SK-N-SH treated with all-trans-retinoic acid at 6 μM for 48 hours (cell line): ENCODE results near the gene TMEM69.

Experiments
- ARNTL ChIP-seq: fragments of 450-650 bp; formaldehyde crosslinking; IDR thresholded peaks from 2 replicates; pipeline ENCODE4 v1.5.0; 2020; ENCODE audit warnings: low read depth, mild to moderate bottlenecking, moderate library complexity, borderline replicate concordance
- BACH2 ChIP-seq: fragments of 250-450 bp; sonication (Bioruptor Pico); IDR thresholded peaks from 2 replicates; pipeline ENCODE4 v1.9.0; 2021; ENCODE audit warnings: mild to moderate bottlenecking, borderline replicate concordance
- ESRRG ChIP-seq: fragments of 250-450 bp; sonication (Bioruptor Pico); IDR thresholded peaks from 2 replicates; pipeline ENCODE4 v1.6.1; 2021; ENCODE audit warnings: mild to moderate bottlenecking
- GLIS3 ChIP-seq: fragments of 250-450 bp; sonication (Bioruptor Pico); IDR thresholded peaks from 2 replicates; pipeline ENCODE4 v1.5.0; 2020; ENCODE audit warnings: mild to moderate bottlenecking, moderate library complexity
- PPARA ChIP-seq: fragments of 250-450 bp; sonication (Bioruptor Pico); IDR thresholded peaks from 2 replicates; pipeline ENCODE4 v1.5.0; 2020; ENCODE audit warnings: mild to moderate bottlenecking, borderline replicate concordance
- ZNF565 ChIP-seq: fragments of 450-650 bp; formaldehyde crosslinking; conservative IDR thresholded peaks from 2 replicates; pipeline ENCODE4 v1.5.0; 2020; ENCODE audit warnings: low read depth, mild to moderate bottlenecking, moderate library complexity
- TF ChIP-seq, protein P1 (sequence below): fragments of 250-450 bp; sonication (Bioruptor Pico); IDR thresholded peaks from 2 replicates; pipeline ENCODE4 v1.8.0; 2020; ENCODE audit warnings: mild to moderate bottlenecking, moderate library complexity, borderline replicate concordance
- TF ChIP-seq, protein P2 (sequence below): fragments of 250-450 bp; sonication (Bioruptor Pico); IDR thresholded peaks from 2 replicates; pipeline ENCODE4 v1.8.0; 2021; ENCODE audit warnings: low read depth, mild to moderate bottlenecking, moderate library complexity, borderline replicate concordance

DNA sequence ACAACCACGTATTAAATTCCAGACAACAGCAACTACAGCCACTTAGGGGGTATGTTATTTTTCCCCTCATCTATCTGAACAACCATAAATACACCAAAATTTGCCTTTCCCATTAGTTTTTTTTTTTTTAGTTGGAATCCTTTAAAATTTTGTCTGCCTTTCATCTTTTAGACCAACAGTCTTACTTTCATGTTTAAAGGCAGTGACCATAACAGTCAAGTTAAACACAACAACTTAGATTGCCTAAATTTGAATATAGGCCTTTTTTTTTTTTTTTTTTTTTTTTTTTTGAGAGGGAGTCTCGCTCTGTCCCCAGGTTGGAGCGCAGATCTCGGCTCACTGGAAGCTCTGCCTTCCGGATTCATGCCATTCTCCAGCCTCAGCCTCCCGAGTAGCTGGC lies 5.0 kb upstream of the TMEM69 start:
- TF ChIP-seq, protein P1, sequence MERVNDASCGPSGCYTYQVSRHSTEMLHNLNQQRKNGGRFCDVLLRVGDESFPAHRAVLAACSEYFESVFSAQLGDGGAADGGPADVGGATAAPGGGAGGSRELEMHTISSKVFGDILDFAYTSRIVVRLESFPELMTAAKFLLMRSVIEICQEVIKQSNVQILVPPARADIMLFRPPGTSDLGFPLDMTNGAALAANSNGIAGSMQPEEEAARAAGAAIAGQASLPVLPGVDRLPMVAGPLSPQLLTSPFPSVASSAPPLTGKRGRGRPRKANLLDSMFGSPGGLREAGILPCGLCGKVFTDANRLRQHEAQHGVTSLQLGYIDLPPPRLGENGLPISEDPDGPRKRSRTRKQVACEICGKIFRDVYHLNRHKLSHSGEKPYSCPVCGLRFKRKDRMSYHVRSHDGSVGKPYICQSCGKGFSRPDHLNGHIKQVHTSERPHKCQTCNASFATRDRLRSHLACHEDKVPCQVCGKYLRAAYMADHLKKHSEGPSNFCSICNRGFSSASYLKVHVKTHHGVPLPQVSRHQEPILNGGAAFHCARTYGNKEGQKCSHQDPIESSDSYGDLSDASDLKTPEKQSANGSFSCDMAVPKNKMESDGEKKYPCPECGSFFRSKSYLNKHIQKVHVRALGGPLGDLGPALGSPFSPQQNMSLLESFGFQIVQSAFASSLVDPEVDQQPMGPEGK (CRISPR knock-in tag), result no peak
- TF ChIP-seq ZNF565 (CRISPR knock-in tag) (no peak), ESRRG (no peak), PPARA (no peak), BACH2 (CRISPR knock-in tag) (no peak), ARNTL (CRISPR knock-in tag) (no peak), GLIS3 (CRISPR knock-in tag) (no peak)
- TF ChIP-seq, protein P2, sequence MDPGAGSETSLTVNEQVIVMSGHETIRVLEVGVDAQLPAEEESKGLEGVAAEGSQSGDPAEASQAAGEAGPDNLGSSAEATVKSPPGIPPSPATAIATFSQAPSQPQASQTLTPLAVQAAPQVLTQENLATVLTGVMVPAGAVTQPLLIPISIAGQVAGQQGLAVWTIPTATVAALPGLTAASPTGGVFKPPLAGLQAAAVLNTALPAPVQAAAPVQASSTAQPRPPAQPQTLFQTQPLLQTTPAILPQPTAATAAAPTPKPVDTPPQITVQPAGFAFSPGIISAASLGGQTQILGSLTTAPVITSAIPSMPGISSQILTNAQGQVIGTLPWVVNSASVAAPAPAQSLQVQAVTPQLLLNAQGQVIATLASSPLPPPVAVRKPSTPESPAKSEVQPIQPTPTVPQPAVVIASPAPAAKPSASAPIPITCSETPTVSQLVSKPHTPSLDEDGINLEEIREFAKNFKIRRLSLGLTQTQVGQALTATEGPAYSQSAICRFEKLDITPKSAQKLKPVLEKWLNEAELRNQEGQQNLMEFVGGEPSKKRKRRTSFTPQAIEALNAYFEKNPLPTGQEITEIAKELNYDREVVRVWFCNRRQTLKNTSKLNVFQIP, result no peak
